Measurements from ENCODE around the gene MAGI1. TPM values are rescaled to one million over a fixed set of nuclear protein-coding genes. Genes with fewer than 3 reads are reported as not detected.
"Not testable (repeated sequence)": the region's sequence is repeated elsewhere in the genome, so short reads cannot be mapped to it uniquely, and the experiment has no call there.

The MAGI1 gene
- 14.9 TPM for polyA plus RNA-seq (ENCODE audit: insufficient read length)

DNA sequence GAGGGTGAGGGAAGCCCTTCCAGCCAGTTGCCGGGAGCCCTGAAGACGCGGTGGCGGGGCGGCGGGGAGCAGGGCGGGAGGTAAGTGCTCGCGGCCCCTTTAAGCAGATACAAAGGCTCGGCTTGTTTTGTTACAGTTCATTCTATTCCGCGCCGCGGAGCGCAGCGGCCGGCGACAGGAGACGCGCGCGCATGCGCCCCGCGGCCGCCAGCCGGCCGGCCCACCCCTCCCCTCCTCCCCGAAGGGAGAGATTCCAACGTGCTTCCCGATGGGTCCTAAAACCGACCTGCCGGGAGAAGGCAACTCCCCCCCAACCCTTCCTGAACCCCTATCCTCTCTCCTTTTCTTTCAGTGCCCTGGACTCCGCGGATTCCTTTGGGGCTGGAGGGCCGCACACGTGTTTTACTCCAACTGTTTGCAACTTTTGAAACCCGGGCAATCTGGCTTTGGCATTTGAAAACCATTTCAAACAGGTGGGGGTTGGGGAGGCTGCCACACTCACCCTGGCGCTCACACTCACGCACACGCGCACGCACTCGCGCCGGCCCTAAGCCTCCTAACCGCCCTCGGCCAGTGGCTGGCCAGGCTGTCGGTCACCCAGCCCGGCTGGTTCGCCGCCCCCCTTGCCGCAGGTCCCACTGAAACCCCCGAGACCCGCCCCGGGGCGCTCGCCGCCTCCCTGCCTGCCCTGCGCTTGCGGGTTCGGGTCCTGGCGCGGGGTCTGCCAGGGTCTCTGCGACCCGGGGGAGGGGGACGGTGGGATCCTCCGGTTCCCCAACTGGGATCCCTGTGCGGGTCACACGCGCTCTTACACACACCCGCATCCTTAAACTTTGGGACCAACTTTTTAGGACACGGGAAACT is at the start of gene MAGI1:
Gene MAGI1 (minus strand): TSS at position 193 of the 864 bp plus-strand sequence. CDS start 610 bp downstream, outside the sequence.
- DNase-seq = peak; percentile 95

- no peak for DNase-seq
Measured at GRCh38 chr3:66083784-66084213, 45.1 kb upstream of the MAGI1 start.

- DNase-seq = no peak
Measured at GRCh38 chr3:66083096-66083678, 44.5 kb upstream of the MAGI1 start.

DNA sequence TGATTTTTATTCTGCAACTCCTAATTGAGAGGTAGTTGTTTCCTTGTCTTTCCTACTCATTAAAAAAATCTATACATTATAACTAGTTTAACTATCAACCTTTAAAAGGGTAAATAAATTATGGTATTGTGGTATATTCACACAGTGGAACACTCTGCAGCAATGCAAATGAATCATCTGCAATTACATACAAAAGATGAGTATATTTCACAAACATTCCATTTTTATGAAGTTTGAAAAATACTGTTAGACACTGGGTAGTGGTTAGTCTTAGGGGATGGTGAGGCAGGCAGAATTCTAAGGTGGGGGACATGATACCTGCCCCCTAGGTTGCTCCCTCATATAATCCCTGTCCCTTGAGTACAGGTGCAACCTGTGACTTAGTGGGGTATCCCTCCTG is 44.0 kb upstream of the MAGI1 start:
- DNase-seq = no peak

GRCh38 chr3:66080167-66080566 is 41.4 kb upstream of the MAGI1 start:
- DNase-seq = no peak

DNA sequence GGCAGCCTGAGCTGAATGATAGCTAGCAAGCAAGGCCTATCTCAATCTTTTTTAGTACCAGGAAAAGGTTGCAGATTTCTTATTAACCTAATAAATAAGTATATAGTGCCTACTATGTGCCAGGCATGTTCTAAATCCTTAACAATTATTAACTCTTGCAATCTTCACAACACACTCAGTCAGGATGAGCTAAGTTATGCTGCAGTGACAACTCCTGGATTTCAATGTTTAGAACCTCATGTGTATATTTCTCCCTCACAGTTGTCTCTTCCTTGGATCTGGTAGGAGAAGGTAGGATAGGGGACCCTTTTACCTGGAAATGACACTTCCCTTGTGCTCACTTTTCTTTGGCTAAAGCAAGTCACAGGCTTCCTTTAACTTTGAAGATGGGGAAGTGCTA is 39.3 kb upstream of the MAGI1 start:
- DNase-seq = no peak

GRCh38 chr3:66076861-66077470 is 38.2 kb upstream of the MAGI1 start:
- DNase-seq = peak; percentile 58

GRCh38 chr3:66075281-66075680 is 36.6 kb upstream of the MAGI1 start:
- DNase-seq = no peak

DNA sequence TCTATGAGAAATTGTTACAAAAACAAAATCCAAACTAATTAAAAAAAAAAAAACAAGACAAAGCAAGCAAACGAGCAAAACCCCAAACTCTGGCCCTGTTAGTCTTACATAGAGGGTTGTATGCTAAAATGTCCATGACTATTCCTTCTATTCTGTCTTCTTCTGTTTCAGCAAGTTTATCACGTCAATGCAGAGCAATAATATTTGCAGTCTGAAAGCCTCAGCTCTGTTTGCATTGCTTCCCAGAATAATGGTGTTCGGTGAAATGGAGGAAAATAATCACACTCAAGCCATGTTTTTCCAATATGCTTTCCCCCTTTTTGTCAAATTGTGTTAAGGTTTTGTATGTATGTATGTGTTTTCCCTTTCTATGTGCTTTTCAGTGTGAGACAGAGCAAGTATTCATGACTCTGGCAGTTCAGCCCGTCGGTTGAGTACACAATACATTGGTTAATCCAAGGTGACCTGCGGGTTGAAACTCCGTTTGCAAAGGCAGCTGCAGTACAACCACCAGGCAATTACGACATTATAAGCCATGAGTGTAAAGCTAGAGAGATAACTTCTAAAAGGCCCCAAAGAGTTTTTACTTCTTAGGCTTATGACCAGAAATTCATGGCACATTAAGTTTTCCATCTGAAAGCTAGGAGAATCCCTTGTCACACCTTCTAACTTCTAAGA is 34.9 kb upstream of the MAGI1 start:
- DNase-seq = no peak

DNA sequence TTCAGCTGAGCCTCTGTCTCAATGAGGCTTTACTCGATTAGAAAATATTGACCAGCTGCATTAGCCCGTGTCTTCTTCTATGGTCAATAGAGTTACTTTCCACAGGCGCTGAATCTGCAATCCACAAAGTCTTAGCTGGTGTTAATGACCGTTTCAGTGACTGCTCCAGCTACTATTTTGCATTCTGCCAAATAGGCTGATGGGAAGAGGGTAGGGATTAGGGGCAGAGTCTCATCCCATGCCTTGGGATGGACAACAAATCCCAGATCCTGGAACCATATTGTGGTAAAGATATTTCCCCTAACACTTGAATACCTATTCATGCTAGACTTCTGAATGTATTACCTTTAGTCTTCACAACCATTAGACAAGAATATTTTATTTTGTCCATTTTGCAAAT is 29.5 kb upstream of the MAGI1 start:
- no peak for DNase-seq

- DNase-seq = no peak
Measured at GRCh38 chr3:66066963-66067617, 28.4 kb upstream of the MAGI1 start.

DNA sequence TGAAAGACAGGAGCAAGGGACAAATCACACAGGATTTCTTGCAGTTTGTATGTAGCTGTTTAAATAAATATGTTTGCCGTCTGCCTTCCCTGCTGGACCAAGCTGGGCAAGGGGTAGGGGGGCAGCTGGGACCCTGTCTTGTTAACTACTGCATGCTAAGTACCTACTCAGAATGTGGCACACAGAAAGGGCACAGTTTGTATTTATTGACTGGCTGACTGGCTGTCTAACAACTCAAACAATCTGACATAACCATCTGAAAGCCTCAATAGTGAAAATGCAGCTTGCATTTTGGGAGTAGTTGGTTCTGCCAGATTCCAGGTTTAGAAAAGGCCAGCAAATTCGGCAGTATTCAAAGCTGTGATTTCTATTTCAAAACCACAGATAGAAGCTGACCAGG is 16.6 kb upstream of the MAGI1 start:
- no peak for DNase-seq

DNA sequence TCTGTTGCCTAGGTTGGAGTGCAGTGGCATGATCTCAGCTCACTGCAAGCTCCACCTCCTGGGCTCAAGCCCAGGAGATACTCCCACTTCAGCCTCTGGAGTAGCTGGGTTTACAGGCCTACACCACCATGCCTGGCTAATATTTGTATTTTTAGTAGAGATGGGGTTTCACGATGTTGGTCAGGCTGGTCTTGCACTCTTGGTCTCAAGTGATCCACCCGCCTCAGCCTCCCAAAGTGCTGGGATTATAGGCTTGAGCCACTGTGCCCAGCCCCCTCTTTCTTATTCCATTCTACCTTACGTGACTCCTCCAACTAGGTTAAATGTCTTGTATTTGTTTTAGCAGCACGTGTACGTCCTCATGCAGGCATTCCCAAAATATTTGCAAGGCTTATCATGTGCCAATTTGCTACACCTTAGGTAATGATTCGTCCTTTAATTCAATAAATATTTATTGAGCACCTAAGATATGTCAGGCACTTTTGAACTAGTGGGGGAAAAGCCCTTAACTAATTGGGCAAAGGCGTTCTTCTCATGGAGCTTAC is 14.9 kb upstream of the MAGI1 start:
- no peak for DNase-seq

- DNase-seq = no peak
Measured at GRCh38 chr3:66052721-66053549, 14.2 kb upstream of the MAGI1 start.

- no peak for DNase-seq
Measured at GRCh38 chr3:66050821-66051220, 12.1 kb upstream of the MAGI1 start.

- no peak for DNase-seq
Measured at GRCh38 chr3:66048051-66048395, 9.3 kb upstream of the MAGI1 start.

GRCh38 chr3:66047311-66048050 is 8.8 kb upstream of the MAGI1 start:
- no peak for DNase-seq

DNA sequence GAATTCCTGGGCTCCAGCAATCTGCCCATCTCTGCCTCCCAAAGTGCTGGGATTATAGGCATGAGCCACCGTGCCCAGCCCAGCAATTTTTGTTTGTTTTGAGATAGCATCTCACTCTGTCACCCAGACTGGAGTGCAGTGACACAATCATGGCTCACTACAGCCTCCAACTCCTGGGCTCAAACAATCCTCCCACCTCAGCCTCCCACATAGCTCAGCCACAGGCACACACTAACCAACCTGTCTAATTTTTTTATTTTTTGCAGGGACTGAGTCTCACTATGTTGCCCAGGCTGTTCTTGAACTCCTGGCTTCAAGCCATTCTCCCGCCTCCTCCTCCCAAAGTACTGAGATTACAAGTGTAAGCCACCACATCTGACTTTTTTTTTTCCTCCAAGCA is 7.6 kb upstream of the MAGI1 start:
- not testable (repeated sequence) for DNase-seq

GRCh38 chr3:66041828-66042227 is 3.1 kb upstream of the MAGI1 start:
- DNase-seq = no peak

DNA sequence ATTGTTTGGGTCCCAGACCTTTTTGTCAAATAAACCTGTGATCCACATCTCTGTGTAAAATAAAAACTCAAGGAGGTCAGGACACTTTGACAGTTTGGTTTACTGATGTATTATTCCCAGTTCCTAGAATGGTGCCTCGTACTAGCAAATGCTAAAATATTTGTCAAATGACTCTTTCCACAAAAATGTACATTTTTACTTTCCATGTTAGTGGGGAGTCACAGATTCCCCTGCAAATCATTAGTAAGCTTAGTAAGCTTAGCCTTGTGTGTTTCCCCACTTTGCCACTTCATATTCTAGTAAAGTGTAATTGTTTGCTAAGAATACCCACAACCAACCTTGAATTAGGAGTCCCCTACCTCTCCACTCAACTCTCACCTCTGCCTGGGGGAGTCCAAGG is 2.4 kb upstream of the MAGI1 start:
- DNase-seq = no peak

GRCh38 chr3:66039590-66039887 is 821 bp upstream of the MAGI1 start:
- DNase-seq = no peak

Data from hindlimb muscle (tissue), 1 donor.